ENCODE data around the gene PSMD14.

Gene PSMD14

DNA sequence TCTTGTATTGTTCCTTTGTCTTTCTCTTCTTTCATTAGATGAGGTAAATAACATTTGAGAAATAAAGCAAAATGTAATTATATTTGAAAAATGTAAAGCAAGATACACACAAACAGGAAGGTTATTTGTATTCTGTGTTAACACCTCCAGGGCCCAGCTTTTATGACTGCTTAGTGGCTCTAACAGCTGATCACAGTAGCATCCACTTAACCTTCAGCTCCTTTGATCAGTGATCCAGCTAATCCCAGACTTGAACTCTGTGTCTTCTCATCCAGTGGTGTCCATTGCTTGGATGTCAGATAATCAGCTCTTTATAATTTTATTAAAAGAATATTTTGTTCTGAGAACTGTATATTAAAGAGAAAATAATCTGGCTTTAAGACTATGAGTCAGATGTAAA lies 44.5 kb downstream of the PSMD14 start (continued):
- TF ChIP-seq, protein P1, sequence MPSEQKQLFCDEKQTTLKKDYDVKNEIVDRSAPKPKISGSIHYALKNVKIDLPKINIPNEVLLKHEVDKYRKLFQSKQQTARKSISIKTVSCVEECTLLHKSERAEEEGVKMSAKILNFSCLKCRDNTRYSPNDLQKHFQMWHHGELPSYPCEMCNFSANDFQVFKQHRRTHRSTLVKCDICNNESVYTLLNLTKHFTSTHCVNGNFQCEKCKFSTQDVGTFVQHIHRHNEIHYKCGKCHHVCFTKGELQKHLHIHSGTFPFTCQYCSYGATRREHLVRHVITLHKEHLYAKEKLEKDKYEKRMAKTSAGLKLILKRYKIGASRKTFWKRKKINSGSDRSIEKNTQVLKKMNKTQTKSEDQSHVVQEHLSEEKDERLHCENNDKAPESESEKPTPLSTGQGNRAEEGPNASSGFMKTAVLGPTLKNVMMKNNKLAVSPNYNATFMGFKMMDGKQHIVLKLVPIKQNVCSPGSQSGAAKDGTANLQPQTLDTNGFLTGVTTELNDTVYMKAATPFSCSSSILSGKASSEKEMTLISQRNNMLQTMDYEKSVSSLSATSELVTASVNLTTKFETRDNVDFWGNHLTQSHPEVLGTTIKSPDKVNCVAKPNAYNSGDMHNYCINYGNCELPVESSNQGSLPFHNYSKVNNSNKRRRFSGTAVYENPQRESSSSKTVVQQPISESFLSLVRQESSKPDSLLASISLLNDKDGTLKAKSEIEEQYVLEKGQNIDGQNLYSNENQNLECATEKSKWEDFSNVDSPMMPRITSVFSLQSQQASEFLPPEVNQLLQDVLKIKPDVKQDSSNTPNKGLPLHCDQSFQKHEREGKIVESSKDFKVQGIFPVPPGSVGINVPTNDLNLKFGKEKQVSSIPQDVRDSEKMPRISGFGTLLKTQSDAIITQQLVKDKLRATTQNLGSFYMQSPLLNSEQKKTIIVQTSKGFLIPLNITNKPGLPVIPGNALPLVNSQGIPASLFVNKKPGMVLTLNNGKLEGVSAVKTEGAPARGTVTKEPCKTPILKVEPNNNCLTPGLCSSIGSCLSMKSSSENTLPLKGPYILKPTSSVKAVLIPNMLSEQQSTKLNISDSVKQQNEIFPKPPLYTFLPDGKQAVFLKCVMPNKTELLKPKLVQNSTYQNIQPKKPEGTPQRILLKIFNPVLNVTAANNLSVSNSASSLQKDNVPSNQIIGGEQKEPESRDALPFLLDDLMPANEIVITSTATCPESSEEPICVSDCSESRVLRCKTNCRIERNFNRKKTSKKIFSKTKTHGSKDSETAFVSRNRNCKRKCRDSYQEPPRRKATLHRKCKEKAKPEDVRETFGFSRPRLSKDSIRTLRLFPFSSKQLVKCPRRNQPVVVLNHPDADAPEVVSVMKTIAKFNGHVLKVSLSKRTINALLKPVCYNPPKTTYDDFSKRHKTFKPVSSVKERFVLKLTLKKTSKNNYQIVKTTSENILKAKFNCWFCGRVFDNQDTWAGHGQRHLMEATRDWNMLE (tag by site-specific recombination; conservative IDR thresholded peaks at IDR 0.05; ENCODE audit: low read depth): no peak
- TF ChIP-seq HOXA7 (CRISPR knock-in tag; IDR thresholded peaks at IDR 0.05; ENCODE audit: borderline replicate concordance) (no peak), OSR2 (tag by site-specific recombination; IDR thresholded peaks at IDR 0.05) (peak; percentile 79; the same call in 1 of the 2 replicates)

DNA sequence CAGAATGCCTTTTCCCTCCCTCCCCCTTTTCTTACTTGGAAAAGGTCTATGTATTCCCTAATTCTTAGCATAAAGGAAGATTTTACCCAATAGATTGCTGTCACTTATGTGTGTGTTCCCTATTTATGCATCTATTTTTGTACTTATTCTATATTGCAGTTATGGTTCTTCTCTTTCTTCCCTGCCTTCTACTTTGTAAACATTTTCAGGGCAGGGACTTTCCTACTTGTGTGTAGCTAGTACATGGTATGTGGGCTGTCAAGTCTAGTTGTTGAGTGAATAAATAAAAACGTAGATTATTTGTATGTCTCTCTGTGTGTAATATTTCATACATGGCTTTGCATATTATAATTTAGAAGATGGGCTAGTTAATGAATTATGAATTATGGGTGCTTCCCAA lies 45.3 kb downstream of the PSMD14 start:
- Histone ChIP-seq H3K36me3 (ENCODE audit: control insufficient read depth in 2 of 2, insufficient read depth in 1 of 2, low read length in 2 of 2) (no peaks in the 10 kb centered on the region), H3K27ac (ENCODE audit: extremely low read depth, low read depth, low read length) (no peak overlapping the region), H3K4me1 (ENCODE audit: control insufficient read depth, insufficient read depth, low read length) (peaks cover 16% of the 10 kb centered on the region), H3K9me3 (ENCODE audit: control insufficient read depth, insufficient read depth, low read depth, low read length) (no peaks in the 10 kb centered on the region), H3K4me3 (ENCODE audit: low read depth, low read length) (no peak overlapping the region)
- ChIA-PET POLR2A (interaction anchor here (1.7 kb wide), 1 partner anchor 45 kb away, joined by 9 read pairs; the partner anchor contains the start of gene PSMD14), CTCF (no interaction called here)
- TF ChIP-seq, protein P2, sequence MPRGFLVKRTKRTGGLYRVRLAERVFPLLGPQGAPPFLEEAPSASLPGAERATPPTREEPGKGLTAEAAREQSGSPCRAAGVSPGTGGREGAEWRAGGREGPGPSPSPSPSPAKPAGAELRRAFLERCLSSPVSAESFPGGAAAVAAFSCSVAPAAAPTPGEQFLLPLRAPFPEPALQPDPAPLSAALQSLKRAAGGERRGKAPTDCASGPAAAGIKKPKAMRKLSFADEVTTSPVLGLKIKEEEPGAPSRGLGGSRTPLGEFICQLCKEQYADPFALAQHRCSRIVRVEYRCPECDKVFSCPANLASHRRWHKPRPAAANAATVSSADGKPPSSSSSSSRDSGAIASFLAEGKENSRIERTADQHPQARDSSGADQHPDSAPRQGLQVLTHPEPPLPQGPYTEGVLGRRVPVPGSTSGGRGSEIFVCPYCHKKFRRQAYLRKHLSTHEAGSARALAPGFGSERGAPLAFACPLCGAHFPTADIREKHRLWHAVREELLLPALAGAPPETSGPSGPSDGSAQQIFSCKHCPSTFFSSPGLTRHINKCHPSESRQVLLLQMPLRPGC (tag by site-specific recombination; IDR thresholded peaks at IDR 0.05): no peak
- TF ChIP-seq ZNF335 (tag by site-specific recombination; conservative IDR thresholded peaks at IDR 0.05) (no peak), IKZF3 (tag by site-specific recombination; IDR thresholded peaks at IDR 0.05) (0 out of 2 replicates have a peak, but pooled peaks have one; percentile 14), KLF16 (tag by site-specific recombination; IDR thresholded peaks at IDR 0.05) (no peak), ZNF621 (tag by site-specific recombination; IDR thresholded peaks at IDR 0.05) (no peak), ZNF555 (tag by site-specific recombination; conservative IDR thresholded peaks at IDR 0.05) (no peak), ZNF501 (tag by site-specific recombination; IDR thresholded peaks at IDR 0.05) (no peak), ZNF239 (tag by site-specific recombination; IDR thresholded peaks at IDR 0.05) (no peak)

DNA sequence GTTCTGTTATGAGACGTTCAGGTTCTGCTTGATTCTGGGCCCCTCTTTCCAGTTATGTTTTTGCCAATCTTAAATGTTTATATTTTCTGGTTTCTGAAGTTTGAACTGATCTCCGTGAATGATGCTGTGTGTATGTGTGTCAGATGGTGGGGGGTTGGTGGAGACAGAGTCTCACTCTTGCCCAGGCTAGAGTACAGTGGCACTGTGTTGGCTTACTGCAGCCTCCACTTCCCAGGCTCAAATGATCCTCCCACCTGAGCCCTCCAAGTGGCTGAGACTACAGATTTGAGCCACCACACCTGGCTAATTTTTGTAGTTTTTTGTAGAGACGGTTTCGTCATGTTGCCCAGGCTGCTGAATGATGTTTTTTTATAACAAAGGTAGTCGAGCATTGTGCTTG lies 45.9 kb downstream of the PSMD14 start:
- Histone ChIP-seq H3K36me3 (ENCODE audit: control insufficient read depth in 2 of 2, insufficient read depth in 1 of 2, low read length in 2 of 2) (no peaks in the 10 kb centered on the region), H3K9me3 (ENCODE audit: control insufficient read depth, insufficient read depth, low read depth, low read length) (no peaks in the 10 kb centered on the region), H3K4me3 (ENCODE audit: low read depth, low read length) (no peak overlapping the region), H3K4me1 (ENCODE audit: control insufficient read depth, insufficient read depth, low read length) (peaks cover 16% of the 10 kb centered on the region), H3K27ac (ENCODE audit: extremely low read depth, low read depth, low read length) (no peak overlapping the region)
- POLR2A ChIA-PET: no interaction called here
- CTCF ChIA-PET: no interaction called here
- TF ChIP-seq, protein P3, sequence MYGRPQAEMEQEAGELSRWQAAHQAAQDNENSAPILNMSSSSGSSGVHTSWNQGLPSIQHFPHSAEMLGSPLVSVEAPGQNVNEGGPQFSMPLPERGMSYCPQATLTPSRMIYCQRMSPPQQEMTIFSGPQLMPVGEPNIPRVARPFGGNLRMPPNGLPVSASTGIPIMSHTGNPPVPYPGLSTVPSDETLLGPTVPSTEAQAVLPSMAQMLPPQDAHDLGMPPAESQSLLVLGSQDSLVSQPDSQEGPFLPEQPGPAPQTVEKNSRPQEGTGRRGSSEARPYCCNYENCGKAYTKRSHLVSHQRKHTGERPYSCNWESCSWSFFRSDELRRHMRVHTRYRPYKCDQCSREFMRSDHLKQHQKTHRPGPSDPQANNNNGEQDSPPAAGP (tag by site-specific recombination; IDR thresholded peaks at IDR 0.05): no peak
- TF ChIP-seq, protein P4, sequence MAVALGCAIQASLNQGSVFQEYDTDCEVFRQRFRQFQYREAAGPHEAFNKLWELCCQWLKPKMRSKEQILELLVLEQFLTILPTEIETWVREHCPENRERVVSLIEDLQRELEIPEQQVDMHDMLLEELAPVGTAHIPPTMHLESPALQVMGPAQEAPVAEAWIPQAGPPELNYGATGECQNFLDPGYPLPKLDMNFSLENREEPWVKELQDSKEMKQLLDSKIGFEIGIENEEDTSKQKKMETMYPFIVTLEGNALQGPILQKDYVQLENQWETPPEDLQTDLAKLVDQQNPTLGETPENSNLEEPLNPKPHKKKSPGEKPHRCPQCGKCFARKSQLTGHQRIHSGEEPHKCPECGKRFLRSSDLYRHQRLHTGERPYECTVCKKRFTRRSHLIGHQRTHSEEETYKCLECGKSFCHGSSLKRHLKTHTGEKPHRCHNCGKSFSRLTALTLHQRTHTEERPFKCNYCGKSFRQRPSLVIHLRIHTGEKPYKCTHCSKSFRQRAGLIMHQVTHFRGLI (tag by site-specific recombination; IDR thresholded peaks at IDR 0.05): no peak
- TF ChIP-seq GLIS2 (tag by site-specific recombination; IDR thresholded peaks at IDR 0.05) (no peak), ZNF571 (tag by site-specific recombination; IDR thresholded peaks at IDR 0.05) (no peak), ZNF776 (tag by site-specific recombination; IDR thresholded peaks at IDR 0.05; ENCODE audit: borderline replicate concordance) (no peak), ZNF837 (tag by site-specific recombination; IDR thresholded peaks at IDR 0.05) (no peak), ZNF366 (tag by site-specific recombination; conservative IDR thresholded peaks at IDR 0.05) (no peak), PRDM1 (tag by site-specific recombination; IDR thresholded peaks at IDR 0.05) (no peak)

All from HEK293 (cell line).